T-helper 2 cell treated with Interferon-gamma antibody and Interleukin-4, amounts not matched to agents 100 ng/mL and 5 ng/mL, for 36 hours (primary cell): ENCODE data around the gene MYO16. TPM values are rescaled to one million over a fixed set of nuclear protein-coding genes. Genes with fewer than 3 reads are reported as not detected.
"Not testable (repeated sequence)": the region's sequence is repeated elsewhere in the genome, so short reads cannot be mapped to it uniquely, and the experiment has no call there.

Experiments used
- intact Hi-C: fragments of 100-400 bp; cut with micrococcal nuclease; formaldehyde crosslinking; loops from one replicate; pipeline ENCODE4 v1.15.1; 2023
- total RNA-seq: library from RNA; stranded (reverse); gene quantifications from 2 replicates; pipeline ENCODE4 v1.2.3, GENCODE V29; 2022

The MYO16 gene
- total RNA-seq, 1 donor from 2014 or later, result not detected

- intact Hi-C loops, result no loop called here
These were observed 335.2 kb downstream of the MYO16 start for GRCh38 chr13:108964606-108965005.

- intact Hi-C loops, result no loop called here
These were observed 338.0 kb downstream of the MYO16 start for GRCh38 chr13:108967371-108967770.

GRCh38 chr13:108968566-108968965 lies 339.2 kb downstream of the MYO16 start:
- intact Hi-C loops, result no loop called here

GRCh38 chr13:108974686-108975085 lies 345.3 kb downstream of the MYO16 start:
- intact Hi-C loops, result no loop called here

GRCh38 chr13:108980237-108980636 lies 350.8 kb downstream of the MYO16 start:
- intact Hi-C loops, result no loop called here

- intact Hi-C loops, result no loop called here
These were observed 352.0 kb downstream of the MYO16 start for GRCh38 chr13:108981407-108981806.

- intact Hi-C loops, result no loop called here
These were observed 353.9 kb downstream of the MYO16 start for GRCh38 chr13:108983273-108983672.

GRCh38 chr13:108984251-108984920 lies 355.0 kb downstream of the MYO16 start:
- intact Hi-C loops, result no loop called here

- intact Hi-C loops, result no loop called here
These were observed 355.8 kb downstream of the MYO16 start for GRCh38 chr13:108985166-108985565.

- intact Hi-C loops, result no loop called here
These were observed 358.1 kb downstream of the MYO16 start for GRCh38 chr13:108987517-108987916.

GRCh38 chr13:108987944-108988343 lies 358.5 kb downstream of the MYO16 start:
- intact Hi-C loops, result no loop called here

- intact Hi-C loops, result not testable (repeated sequence)
These were observed 362.0 kb downstream of the MYO16 start for GRCh38 chr13:108991416-108991815.

- intact Hi-C loops, result no loop called here
These were observed 363.9 kb downstream of the MYO16 start for GRCh38 chr13:108993346-108993745.

- intact Hi-C loops, result no loop called here
These were observed 367.0 kb downstream of the MYO16 start for GRCh38 chr13:108996430-108996829.

GRCh38 chr13:109000207-109000606 lies 370.8 kb downstream of the MYO16 start:
- intact Hi-C loops, result no loop called here

- intact Hi-C loops, result no loop called here
These were observed 373.5 kb downstream of the MYO16 start for GRCh38 chr13:109002934-109003333.

- intact Hi-C loops, result no loop called here
These were observed 378.5 kb downstream of the MYO16 start for GRCh38 chr13:109007946-109008345.

- intact Hi-C loops, result no loop called here
These were observed 380.3 kb downstream of the MYO16 start for GRCh38 chr13:109009756-109010155.

GRCh38 chr13:109010912-109011311 lies 381.5 kb downstream of the MYO16 start:
- intact Hi-C loops, result no loop called here

- intact Hi-C loops, result no loop called here
These were observed 382.7 kb downstream of the MYO16 start for GRCh38 chr13:109012115-109012514.

GRCh38 chr13:109021558-109021957 lies 392.1 kb downstream of the MYO16 start:
- intact Hi-C loops, result no loop called here

- intact Hi-C loops, result no loop called here
These were observed 395.2 kb downstream of the MYO16 start for GRCh38 chr13:109024611-109025010.

GRCh38 chr13:109026266-109026665 lies 396.9 kb downstream of the MYO16 start:
- intact Hi-C loops, result no loop called here

GRCh38 chr13:109028624-109029023 lies 399.2 kb downstream of the MYO16 start:
- intact Hi-C loops, result no loop called here
